NCI-H510A treated with DMSO at 0.1 percent for 48 hours (cell line): ENCODE data around the gene SYT10.
"Not testable (repeated sequence)": the region's sequence is repeated elsewhere in the genome, so short reads cannot be mapped to it uniquely, and the experiment has no call there.

Experiments used
- DNase-seq: peaks from one replicate; lab custom pipeline; 2025; lab: John Stamatoyannopoulos, UW

SYT10 gene

DNA sequence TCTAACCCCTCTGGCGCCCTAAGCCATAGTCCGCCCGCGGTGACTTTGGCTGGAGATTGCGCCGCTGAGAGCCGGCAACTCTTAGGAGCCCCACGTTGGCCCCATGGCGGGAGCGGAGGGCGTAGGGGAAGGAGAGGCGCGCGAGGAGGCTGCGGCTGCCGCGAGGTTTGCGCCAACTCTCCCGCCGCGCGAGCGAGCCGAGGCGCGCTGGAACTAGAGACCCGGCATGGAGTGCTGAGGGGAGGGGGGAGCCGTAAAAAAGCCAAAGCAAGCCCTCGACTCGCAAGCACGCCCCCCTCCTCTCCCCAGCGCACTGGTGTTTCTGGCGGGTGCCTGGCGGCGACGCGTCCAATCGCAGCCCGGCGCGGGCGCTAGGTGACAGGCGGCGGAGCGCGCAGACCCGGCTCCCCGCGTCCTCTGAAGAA is at the start of gene SYT10:
SYT10 (minus strand) TSS at position 233 of the 425 bp plus-strand sequence. CDS start 297 bp downstream, outside the sequence.
- no peak for DNase-seq

GRCh38 chr12:33488036-33488435 is 48.4 kb upstream of the SYT10 start:
- DNase-seq: no peak

- DNase-seq: no peak
These were observed 46.4 kb upstream of the SYT10 start for GRCh38 chr12:33486058-33486457.

DNA sequence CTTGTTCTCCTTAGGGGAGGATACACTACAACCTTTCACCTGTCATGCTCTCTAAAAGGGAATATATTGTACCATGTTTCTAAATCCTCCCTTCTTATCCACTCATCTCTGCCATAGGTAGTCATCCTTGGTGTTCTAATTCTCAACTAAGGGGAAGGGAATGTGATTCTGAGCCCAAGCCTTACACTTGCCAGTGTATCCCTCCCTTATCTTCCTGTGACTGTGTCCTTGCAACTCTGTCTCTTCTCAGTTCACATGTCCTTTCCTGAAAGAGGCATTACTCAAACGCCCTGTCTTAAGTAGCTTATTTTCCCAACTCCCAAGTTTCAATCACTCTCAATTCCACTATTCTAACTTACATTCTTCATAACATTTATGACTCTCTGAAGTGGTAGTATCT is 44.5 kb upstream of the SYT10 start:
- no peak for DNase-seq

- DNase-seq: no peak
These were observed 40.7 kb upstream of the SYT10 start for GRCh38 chr12:33480366-33480765.

- DNase-seq: no peak
These were observed 36.4 kb upstream of the SYT10 start for GRCh38 chr12:33476058-33476457.

GRCh38 chr12:33472299-33472698 is 32.7 kb upstream of the SYT10 start:
- no peak for DNase-seq

DNA sequence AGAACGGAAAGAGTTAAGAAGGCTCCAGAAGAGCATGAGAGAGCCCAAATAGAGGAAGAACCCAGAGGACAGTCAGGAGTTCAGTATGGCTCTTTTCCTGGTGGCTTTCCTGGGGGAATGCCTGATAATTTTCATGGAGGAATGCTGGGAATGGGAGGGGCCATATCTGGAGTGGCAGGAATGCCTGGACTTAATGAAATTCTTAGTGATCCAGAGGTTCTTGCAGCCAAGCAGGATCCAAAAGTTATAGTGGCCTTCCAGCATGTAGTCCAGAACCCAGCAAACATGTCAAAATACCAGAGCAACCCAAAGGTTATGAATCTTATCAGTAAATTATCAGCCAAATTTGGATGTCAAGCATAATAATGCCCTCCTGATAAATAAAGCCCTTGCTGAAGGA is 15.5 kb upstream of the SYT10 start:
- no peak for DNase-seq

DNA sequence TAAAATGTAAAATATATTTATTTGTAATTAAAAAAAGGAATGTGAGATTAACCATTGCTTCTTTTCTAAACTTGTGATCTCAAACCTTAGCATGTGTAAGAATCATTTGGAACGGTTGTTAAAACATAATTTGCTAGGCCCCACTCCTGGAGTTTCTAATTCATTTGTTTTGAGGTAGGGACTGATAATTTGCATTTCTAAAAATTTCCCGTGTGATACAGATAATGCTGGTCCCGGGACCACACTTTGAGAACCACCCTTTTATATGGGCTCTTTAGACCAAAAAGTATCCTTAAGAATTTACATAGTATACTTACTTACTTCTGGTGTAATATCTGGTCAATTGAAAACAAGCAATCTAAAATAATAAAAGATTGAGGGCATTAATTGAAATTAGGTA is 10.9 kb upstream of the SYT10 start:
- no peak for DNase-seq

GRCh38 chr12:33440477-33440876 is 858 bp upstream of the SYT10 start:
- no peak for DNase-seq

- DNase-seq: no peak
These were observed 600 bp downstream of the SYT10 start for GRCh38 chr12:33438851-33439586.

- no peak for DNase-seq
These were observed 1.4 kb downstream of the SYT10 start for GRCh38 chr12:33438025-33438772.

- DNase-seq: no peak
These were observed 2.0 kb downstream of the SYT10 start for GRCh38 chr12:33437598-33437997.

- DNase-seq: no peak
These were observed 6.6 kb downstream of the SYT10 start for GRCh38 chr12:33432992-33433391.

DNA sequence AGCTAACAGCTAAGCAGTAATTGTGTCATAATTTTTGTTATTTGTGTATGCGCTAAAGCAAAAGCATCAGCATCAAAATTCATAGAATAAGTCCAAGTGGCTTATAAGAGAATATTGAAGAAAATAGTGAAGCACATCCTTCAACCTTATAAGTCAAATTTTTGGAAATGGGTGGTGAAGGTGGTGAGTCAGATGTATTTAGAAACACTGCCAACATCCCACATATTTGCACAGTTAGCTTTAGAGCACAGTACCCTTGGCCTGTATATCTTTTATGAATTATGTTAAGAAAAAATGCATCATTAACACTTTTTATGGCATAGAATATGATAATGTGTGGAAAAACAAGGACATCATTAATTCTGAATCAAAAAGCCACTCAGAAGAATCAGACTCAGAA is 8.0 kb downstream of the SYT10 start:
- DNase-seq: no peak

GRCh38 chr12:33429468-33429867 is 10.2 kb downstream of the SYT10 start:
- no peak for DNase-seq

GRCh38 chr12:33427071-33427470 is 12.5 kb downstream of the SYT10 start:
- no peak for DNase-seq

- DNase-seq: no peak
These were observed 15.9 kb downstream of the SYT10 start for GRCh38 chr12:33423706-33424105.

DNA sequence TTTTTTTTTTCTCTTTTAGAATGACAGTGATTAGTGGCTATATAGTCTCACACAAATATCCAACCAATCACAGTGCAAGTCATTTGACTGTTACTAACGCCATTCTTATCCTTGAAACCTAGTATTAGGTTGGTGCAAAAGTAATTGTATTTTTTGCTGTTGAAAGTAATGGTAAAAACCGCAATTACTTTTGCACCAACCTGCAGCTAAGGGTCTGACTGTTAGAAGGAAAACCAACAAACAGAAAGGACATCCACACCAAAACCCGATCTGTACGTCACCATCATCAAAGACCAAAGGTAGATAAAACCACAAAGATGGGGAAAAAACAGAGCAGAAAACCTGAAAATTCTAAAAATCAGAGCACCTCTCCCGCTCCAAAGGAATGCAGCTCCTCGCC is 27.2 kb downstream of the SYT10 start:
- not testable (repeated sequence) for DNase-seq

- no peak for DNase-seq
These were observed 56.1 kb downstream of the SYT10 start for GRCh38 chr12:33383503-33383902.

GRCh38 chr12:33376153-33376552 is 63.5 kb downstream of the SYT10 start:
- DNase-seq: no peak

DNA sequence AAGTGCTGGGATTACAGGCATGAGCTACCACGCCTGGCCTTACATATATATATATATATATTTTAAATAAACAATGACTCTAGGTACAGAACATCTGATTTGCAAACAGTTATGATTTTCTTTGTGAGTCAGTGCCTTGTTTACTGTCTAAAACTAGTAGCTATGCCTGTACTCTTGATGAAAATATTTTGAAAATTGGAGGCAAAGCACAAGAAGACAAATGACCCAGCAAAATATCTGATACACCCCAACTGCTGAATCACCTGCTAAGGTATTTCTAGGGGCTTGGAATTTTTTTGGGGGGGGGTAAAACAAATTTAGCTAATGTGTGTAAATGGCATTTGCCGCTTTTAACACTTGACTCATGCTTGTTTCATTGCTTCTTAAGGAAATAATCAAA is 69.3 kb downstream of the SYT10 start:
- DNase-seq: no peak

GRCh38 chr12:33357181-33357580 is 82.4 kb downstream of the SYT10 start:
- DNase-seq: no peak

- DNase-seq: no peak
These were observed 89.8 kb downstream of the SYT10 start for GRCh38 chr12:33349791-33350190.
